Measurements from ENCODE around the gene MYL6B. TPM values are rescaled to one million over a fixed set of nuclear protein-coding genes. Genes with fewer than 3 reads are reported as not detected.
A peak's percentile ranks its signal among the peaks of the same experiment; 100 is the strongest.
"Not testable (repeated sequence)": the region's sequence is repeated elsewhere in the genome, so short reads cannot be mapped to it uniquely, and the experiment has no call there.

The MYL6B gene
- total RNA-seq, 1 donor from 2014 or later: 67.6 TPM

DNA sequence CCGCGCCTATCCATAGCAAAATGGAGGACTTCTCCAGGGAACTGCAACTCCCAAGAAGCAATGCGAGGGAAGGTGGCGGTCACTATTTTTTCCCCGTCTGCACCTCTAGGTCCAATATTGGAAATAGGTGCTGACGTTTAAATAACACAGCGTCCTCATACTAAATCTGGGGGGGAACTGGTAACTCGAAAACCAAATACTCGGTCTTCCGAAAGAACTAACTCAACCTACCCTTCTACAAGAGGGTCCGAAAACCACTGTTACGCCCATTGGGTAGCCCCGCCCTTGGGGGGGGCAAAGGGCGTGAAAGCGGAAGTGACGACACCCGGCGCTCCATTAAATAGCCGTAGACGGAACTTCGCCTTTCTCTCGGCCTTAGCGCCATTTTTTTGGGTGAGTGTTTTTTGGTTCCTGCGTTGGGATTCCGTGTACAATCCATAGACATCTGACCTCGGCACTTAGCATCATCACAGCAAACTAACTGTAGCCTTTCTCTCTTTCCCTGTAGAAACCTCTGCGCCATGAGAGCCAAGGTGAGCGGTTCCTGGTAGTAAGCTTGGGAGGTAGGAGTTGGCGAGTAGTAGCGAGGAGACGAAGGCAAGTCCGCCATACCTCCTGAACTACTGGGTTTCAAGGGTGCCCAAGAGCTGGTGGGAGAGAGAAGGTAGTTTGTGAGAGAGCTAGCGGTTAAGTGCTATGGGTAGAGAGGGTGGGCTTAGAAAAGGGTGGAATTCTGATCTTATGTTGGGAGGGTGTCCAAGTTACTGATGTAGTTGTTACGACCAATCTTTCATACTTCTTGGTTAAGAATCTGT, 35.9 kb upstream of the MYL6B start, which contains the start of gene RPL41:
Gene RPL41, plus strand, starts transcription at position 367 of the 815 bp plus-strand sequence.
- Mint-ChIP-seq H3K4me3 (peak within 1 kb of the TSS; percentile 91), H3K27me3 (ENCODE audit: insufficient read depth) (no peaks in the 10 kb centered on the region), H3K36me3 (ENCODE audit: low read depth) (peaks cover 46% of the 10 kb centered on the region), H3K27ac (peak within 1 kb of the TSS; percentile 99), H3K9me3 (no peaks in the 10 kb centered on the region), H3K4me1 (ENCODE audit: low read depth) (peaks cover 31% of the 10 kb centered on the region)
- peak; percentile 91 for DNase-seq (ENCODE audit: low spot score)
- intact Hi-C loops (cut with micrococcal nuclease): loop anchor here (1.0 to 5.0 kb wide), 10 partner anchors 12 to 1134 kb away; partner anchors contain the start of genes APOF, ATP5F1B, NACA and NEMP1

DNA sequence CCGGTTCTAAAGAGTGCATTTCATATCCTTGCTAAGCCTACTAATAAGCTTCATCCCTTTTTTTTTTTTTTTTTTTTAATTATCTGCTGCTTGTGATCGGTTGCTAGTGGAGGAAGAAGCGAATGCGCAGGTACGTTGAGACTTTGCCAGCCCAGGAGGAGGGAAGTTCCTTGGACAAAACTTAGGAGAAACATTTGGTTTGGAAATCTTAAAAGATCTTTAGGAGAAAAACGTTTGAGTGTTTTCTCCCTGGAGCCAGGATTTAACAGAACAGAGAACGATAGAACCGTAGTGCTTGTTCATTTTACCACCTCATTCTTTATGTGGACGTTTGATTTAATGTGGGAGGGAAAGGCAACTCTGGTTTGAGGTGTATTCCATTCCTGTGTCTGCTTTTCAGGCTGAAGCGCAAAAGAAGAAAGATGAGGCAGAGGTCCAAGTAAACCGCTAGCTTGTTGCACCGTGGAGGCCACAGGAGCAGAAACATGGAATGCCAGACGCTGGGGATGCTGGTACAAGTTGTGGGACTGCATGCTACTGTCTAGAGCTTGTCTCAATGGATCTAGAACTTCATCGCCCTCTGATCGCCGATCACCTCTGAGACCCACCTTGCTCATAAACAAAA, 35.2 kb upstream of the MYL6B start:
- peak overlapping the region; percentile 91 for H3K4me3 Mint-ChIP-seq
- not testable (repeated sequence) for DNase-seq (ENCODE audit: low spot score); H3K27me3 Mint-ChIP-seq (ENCODE audit: insufficient read depth); H3K9me3 Mint-ChIP-seq
- H3K27ac Mint-ChIP-seq: peak overlapping the region; percentile 99
- intact Hi-C loops (cut with micrococcal nuclease): loop anchor here (5.0 kb wide), 6 partner anchors 245 to 1135 kb away; partner anchors contain the start of genes APOF, ATP5F1B, NEMP1 and ORMDL2
- peaks cover 48% of the 10 kb centered on the region for H3K36me3 Mint-ChIP-seq (ENCODE audit: low read depth)
- peaks cover 31% of the 10 kb centered on the region for H3K4me1 Mint-ChIP-seq (ENCODE audit: low read depth)

DNA sequence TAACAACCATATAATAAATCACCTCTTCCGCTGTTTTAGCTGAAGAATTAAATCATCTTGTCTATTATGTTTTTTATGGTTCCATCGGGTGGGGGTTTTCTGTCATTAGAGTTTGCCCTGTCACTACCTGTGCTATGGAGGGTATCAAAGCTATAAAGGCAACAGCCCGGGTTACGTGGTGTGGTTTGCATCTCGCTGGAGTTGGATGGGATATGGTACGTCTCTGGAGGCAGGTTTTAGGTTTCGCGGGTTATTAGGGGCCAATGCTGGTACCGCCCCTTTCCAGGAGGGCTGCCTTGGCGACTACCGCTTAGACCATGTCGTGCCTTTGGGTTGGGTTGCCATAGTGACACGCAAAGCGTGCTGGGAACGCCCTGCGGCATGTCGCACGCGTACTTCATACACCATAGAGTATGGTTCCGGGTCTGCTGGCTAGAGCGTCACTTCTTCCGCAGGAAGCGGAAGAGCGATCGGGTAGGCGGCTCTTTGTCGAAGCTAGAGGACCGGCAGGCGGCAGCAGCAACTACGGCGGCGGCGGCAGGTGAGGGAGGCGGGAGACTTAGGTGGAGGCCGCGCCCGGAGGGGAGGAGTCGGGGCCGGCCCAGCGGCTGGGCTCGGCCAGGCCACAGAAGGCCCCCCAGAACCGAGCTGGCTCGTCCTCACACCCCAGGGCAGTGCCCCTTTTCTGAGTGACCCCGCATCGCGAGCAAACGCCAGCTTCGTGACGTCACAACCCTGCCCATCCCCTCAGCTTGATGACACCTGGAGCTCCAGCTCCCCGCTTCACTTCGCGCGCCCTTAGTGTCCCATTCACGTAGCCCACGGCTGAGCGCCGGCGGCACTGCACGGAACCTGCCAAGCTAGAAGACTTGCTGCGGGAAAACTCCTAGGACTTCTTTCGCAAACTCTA, 34.4 kb upstream of the MYL6B start, which contains the start of gene ZC3H10:
Gene ZC3H10, plus strand, starts transcription at position 489 of the 910 bp plus-strand sequence. CDS start 2,297 bp downstream, outside the sequence.
- Mint-ChIP-seq H3K4me1 (ENCODE audit: low read depth) (peaks cover 31% of the 10 kb centered on the region), H3K9me3 (no peaks in the 10 kb centered on the region), H3K27me3 (ENCODE audit: insufficient read depth) (no peaks in the 10 kb centered on the region), H3K27ac (peak within 1 kb of the TSS; percentile 99), H3K4me3 (peak within 1 kb of the TSS; percentile 91), H3K36me3 (ENCODE audit: low read depth) (peaks cover 40% of the 10 kb centered on the region)
- DNase-seq (ENCODE audit: low spot score): peak; percentile 98
- intact Hi-C loops (cut with micrococcal nuclease): loop anchor here (1.0 to 5.0 kb wide), 18 partner anchors 8 to 1635 kb away; partner anchors contain the start of genes APOF, ATP5F1B, CDK4 and COQ10A

DNA sequence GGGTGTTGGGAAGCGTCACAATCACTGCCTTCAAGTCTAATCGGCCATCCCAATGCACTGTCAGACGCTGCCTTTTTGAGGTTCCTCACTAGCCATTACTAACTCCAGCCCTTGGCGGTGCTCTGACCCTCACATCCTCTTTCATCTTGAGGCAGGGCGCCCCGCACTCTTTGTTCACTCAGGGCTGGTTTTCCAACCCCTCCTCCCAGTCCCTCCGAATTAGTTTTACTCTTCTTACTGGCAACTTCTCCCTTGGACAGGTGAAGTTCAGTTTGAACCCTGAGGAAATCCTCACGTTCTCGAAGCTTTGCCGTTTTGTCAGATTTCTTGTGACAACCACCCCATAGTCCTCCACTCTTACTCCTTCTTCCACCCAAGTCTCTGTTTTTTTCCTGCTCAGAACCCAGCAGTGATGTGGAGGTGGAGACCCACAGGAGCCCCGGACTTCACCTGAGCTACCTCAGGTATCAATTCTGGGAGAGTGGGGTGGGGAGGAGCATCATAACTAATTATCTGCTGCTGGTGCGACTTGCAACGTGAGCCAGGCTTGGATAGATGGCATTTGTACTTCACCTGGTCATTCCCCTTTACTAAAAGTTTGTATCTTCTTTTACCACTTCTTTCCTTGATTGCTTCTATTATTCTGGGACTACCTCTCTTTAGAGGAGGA, 33.6 kb upstream of the MYL6B start:
- DNase-seq (ENCODE audit: low spot score): no peak
- peaks cover 32% of the 10 kb centered on the region for H3K36me3 Mint-ChIP-seq (ENCODE audit: low read depth)
- H3K27me3 Mint-ChIP-seq (ENCODE audit: insufficient read depth): no peaks in the 10 kb centered on the region
- intact Hi-C loops (cut with micrococcal nuclease): loop anchor here (1.0 to 5.0 kb wide), 23 partner anchors 7 to 1634 kb away; partner anchors contain the start of genes ANKRD52, APOF, ATP5F1B and CDK4
- peak overlapping the region; percentile 91 for H3K4me3 Mint-ChIP-seq
- H3K4me1 Mint-ChIP-seq (ENCODE audit: low read depth): peaks cover 34% of the 10 kb centered on the region
- peak overlapping the region; percentile 82 for H3K27ac Mint-ChIP-seq
- H3K9me3 Mint-ChIP-seq: no peaks in the 10 kb centered on the region

DNA sequence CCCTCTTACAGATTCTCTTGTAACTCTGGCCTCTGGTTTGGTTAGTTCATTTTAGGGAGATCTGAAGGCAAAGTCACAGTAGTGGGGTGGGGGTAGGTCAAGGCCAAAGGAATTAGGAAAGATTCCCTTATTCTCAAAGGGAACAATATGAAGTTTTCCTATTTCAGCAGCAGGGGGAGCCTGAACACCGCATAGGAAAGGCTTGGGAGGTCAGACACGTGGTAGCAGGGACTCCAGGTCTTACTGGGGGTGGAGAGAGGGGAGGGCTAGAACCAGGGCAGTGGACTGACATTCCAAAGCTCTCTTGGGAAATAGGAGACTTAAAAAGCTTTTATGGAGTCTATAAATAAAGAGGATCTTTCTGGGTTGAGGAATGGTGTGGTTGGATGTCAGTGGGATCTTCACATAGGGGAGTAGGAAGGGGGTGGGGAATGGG, 33.0 kb upstream of the MYL6B start:
- Mint-ChIP-seq H3K4me3 (peak overlapping the region; percentile 91), H3K36me3 (ENCODE audit: low read depth) (peaks cover 27% of the 10 kb centered on the region), H3K4me1 (ENCODE audit: low read depth) (peaks cover 40% of the 10 kb centered on the region), H3K27me3 (ENCODE audit: insufficient read depth) (no peaks in the 10 kb centered on the region), H3K9me3 (no peaks in the 10 kb centered on the region), H3K27ac (peak overlapping the region; percentile 82)
- peak; percentile 44 for DNase-seq (ENCODE audit: low spot score)
- intact Hi-C loops (cut with micrococcal nuclease): loop anchor here (1.0 to 5.0 kb wide), 15 partner anchors 70 to 1633 kb away; partner anchors contain the start of genes ANKRD52, APOF, ATP5F1B and CDK4

DNA sequence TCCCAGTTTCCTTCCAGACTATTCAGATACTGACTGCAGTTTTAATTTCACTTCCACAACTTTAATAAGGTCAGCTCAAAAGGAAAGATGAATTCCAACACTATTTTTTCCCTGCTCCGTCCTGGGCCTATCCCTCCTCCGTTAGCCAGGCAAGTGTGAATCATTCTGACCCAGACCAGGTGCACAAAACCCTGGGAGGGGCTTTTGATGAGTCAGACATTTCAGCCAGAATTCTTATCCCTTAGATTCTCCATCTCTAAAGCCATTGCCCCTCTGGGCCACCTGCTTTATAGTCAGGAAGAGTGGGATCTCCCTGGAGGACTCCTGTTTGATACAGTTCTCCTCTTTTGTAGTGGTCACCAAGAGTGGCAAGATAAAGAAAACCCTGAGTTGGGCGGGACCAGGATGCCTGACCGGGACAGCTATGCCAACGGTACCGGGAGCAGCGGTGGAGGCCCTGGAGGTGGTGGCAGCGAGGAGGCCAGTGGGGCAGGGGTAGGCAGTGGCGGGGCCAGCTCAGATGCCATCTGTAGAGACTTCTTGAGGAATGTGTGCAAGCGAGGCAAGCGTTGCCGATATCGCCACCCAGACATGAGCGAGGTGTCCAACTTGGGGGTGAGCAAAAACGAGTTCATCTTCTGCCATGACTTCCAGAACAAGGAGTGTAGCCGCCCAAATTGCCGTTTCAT, 32.1 kb upstream of the MYL6B start:
- H3K27me3 Mint-ChIP-seq (ENCODE audit: insufficient read depth): no peaks in the 10 kb centered on the region
- intact Hi-C loops (cut with micrococcal nuclease): no loop called here
- H3K36me3 Mint-ChIP-seq (ENCODE audit: low read depth): peaks cover 27% of the 10 kb centered on the region
- H3K4me3 Mint-ChIP-seq: no peak overlapping the region
- peaks cover 40% of the 10 kb centered on the region for H3K4me1 Mint-ChIP-seq (ENCODE audit: low read depth)
- DNase-seq (ENCODE audit: low spot score): no peak
- no peaks in the 10 kb centered on the region for H3K9me3 Mint-ChIP-seq
- H3K27ac Mint-ChIP-seq: no peak overlapping the region

DNA sequence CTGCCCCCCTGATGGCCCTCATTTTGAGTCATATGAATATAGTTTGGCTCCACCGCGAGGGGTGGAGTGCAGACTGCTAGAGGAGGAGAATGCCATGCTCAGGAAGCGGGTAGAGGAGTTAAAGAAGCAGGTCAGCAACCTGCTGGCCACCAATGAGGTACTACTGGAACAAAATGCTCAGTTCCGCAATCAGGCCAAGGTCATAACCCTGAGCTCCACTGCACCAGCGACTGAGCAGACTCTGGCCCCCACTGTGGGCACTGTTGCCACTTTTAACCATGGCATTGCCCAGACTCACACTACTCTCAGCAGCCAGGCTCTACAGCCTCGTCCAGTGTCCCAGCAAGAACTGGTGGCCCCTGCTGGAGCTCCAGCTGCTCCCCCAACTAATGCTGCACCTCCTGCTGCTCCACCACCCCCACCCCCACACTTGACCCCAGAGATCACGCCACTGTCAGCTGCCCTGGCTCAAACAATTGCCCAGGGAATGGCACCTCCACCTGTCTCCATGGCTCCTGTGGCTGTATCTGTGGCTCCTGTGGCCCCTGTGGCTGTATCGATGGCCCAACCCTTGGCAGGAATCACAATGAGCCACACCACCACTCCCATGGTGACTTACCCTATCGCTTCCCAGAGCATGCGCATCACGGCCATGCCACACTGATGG, 31.1 kb upstream of the MYL6B start:
- Mint-ChIP-seq H3K27me3 (ENCODE audit: insufficient read depth) (no peaks in the 10 kb centered on the region), H3K9me3 (no peaks in the 10 kb centered on the region), H3K4me3 (no peak overlapping the region), H3K27ac (no peak overlapping the region), H3K4me1 (ENCODE audit: low read depth) (peaks cover 40% of the 10 kb centered on the region), H3K36me3 (ENCODE audit: low read depth) (peaks cover 27% of the 10 kb centered on the region)
- DNase-seq (ENCODE audit: low spot score): no peak
- intact Hi-C loops (cut with micrococcal nuclease): no loop called here

DNA sequence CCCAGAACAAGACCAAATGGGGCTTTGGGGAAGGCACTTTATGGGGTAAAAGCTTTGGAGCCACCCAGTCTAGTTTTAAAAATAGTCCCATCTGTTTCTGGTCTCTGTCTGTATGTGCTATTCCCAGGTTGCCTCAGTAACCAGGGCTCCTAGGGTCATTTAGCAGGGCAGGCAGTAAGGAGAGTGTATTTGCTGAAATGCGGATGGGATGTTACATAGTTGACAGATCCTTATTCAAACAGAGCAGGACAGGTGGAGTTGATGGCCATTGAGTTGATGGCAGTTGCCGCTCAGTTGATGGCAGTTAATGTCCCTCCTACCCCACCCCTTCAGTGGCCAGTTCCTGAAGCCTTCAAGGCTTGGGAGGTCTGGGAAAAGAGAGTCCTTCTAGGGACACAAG, 29.8 kb upstream of the MYL6B start:
- Mint-ChIP-seq H3K9me3 (no peaks in the 10 kb centered on the region), H3K36me3 (ENCODE audit: low read depth) (peaks cover 15% of the 10 kb centered on the region), H3K4me1 (ENCODE audit: low read depth) (peaks cover 52% of the 10 kb centered on the region), H3K27ac (no peak overlapping the region), H3K27me3 (ENCODE audit: insufficient read depth) (no peaks in the 10 kb centered on the region), H3K4me3 (no peak overlapping the region)
- DNase-seq (ENCODE audit: low spot score): no peak
- intact Hi-C loops (cut with micrococcal nuclease): no loop called here

DNA sequence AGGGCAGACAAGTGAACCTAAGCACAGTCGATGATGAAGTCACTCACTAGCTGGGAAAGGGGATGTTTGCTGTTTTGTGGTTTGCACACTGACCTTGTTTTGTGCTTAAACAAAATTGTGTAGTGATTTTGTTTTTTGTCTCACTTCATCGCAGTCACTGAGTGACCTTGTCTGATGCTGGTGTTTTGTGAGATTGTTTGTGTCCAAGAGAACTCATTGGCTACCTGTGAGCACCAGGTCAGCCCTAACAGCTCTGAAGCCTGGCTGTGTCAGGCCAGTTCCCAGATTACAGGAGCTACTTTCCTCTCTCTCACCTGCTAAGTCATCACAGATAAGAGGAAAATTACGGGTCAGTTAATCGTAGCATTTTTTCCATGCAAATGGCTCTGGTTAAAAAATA, 28.3 kb upstream of the MYL6B start:
- Mint-ChIP-seq H3K9me3 (no peaks in the 10 kb centered on the region), H3K4me3 (no peak overlapping the region), H3K36me3 (ENCODE audit: low read depth) (peaks cover 10% of the 10 kb centered on the region), H3K4me1 (ENCODE audit: low read depth) (peaks cover 47% of the 10 kb centered on the region), H3K27me3 (ENCODE audit: insufficient read depth) (no peaks in the 10 kb centered on the region), H3K27ac (peak overlapping the region; percentile 43)
- DNase-seq (ENCODE audit: low spot score): no peak
- intact Hi-C loops (cut with micrococcal nuclease): no loop called here

DNA sequence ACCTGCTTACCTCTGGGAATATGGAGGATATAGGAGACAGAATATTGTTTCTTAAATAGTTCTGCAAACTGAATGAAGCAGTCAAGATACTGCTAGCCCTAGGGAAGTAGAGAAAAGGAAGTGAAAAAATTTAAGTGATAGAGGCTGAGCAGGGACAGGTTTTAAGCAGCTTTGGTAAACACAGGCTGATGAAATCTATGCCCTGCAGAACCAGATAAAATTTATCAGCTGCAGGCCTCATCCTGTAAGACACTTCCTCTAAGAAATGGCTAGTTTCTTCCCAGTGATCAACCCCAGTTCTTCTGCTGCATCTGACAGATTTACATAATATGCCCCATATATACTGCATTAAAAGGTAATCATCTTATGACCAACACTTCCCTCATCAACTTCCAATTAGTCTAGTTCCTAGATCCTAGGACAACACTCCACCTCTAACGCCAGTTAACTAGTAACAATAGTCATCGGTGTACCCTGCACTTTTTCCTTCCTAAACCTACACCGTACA, 25.6 kb upstream of the MYL6B start:
- no peaks in the 10 kb centered on the region for H3K9me3 Mint-ChIP-seq
- peaks cover 22% of the 10 kb centered on the region for H3K36me3 Mint-ChIP-seq (ENCODE audit: low read depth)
- no peak for DNase-seq (ENCODE audit: low spot score)
- no peaks in the 10 kb centered on the region for H3K27me3 Mint-ChIP-seq (ENCODE audit: insufficient read depth)
- intact Hi-C loops (cut with micrococcal nuclease): loop anchor here (1.0 to 2.0 kb wide), 9 partner anchors 8 to 342 kb away; partner anchors contain the start of genes ANKRD52, COQ10A, MYL6 and NABP2
- H3K4me1 Mint-ChIP-seq (ENCODE audit: low read depth): peaks cover 55% of the 10 kb centered on the region
- H3K4me3 Mint-ChIP-seq: peak overlapping the region; percentile 97
- peak overlapping the region; percentile 94 for H3K27ac Mint-ChIP-seq

DNA sequence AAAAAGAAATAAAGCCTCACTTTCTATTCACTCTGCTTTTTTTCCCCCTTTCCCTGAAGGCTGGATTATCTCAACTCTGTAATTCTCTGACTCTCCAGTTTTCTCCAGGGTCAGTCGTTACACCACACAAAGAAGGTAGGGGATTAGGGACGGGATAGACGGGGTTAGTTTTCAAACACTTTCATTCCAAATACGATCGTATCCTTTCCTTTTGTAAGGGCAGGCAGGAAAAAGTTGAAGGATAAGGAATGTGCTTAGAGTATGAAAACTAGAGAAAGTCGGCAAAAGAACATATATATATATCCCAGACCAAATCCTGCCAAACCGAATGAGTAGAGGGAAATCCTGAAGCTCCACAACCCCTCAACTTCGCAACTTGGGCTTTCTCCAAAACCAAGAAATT, 24.9 kb upstream of the MYL6B start:
- Mint-ChIP-seq H3K36me3 (ENCODE audit: low read depth) (peaks cover 27% of the 10 kb centered on the region), H3K27ac (peak overlapping the region; percentile 94), H3K27me3 (ENCODE audit: insufficient read depth) (no peaks in the 10 kb centered on the region), H3K4me3 (peak overlapping the region; percentile 97), H3K9me3 (no peaks in the 10 kb centered on the region), H3K4me1 (ENCODE audit: low read depth) (peaks cover 61% of the 10 kb centered on the region)
- DNase-seq (ENCODE audit: low spot score): no peak
- intact Hi-C loops (cut with micrococcal nuclease): loop anchor here (1.0 to 2.0 kb wide), 3 partner anchors 131 to 341 kb away; partner anchors contain the start of genes ANKRD52, SARNP and SPRYD4
